Measurements from ENCODE around the gene CXorf58. TPM values are rescaled to one million over a fixed set of nuclear protein-coding genes. Genes with fewer than 3 reads are reported as not detected.

The CXorf58 gene
- polyA plus RNA-seq, 1 of the 3 experiments (the other 2 are of a cell fraction) = not detected

DNA sequence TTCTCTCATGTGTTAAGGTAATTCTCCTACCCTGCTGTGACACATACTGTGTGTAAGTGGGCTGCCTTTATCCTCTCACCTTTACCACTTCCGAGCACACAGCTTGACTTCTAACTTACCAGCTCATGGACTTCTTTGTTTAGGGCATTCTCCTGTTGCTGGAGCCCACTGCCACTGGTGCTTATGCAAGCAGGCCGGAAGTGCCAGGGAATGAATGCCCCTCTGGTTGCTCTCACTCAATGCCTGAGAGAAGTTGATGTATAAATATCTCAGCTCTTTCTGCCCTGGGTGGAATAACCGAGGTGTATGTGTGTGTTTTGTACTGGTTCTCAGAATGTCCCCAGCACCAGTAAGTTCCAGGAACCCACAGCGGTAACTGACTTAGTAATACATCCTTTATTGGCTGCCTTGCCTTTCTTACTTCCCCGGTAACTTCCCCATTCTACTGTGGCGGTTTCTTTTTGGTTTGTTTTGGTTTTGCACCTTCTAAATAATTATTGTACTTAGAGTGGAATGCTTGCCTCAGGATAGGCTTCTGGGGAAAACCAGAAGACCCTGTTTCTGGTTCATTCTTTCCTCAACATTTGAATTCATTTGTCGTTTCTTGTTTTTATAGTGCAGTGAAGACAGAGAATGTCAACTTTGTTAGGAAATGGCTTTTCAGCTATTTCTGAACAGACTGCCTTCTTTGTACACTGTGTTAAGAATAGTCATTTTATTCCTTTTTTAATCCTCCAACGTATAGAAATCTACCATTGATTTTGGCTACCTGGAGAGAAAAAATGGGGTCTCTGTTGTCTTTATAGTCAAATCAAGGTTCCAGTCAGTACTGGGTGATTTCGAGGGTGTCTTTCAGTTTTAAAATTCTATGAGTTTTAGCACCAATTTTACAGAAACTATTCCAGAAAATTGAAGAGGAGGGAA is 45.4 kb downstream of the CXorf58 start:
- Histone ChIP-seq H3K4me2 (no peak overlapping the region), H3K36me3 (replicated peaks in 1 of 2; ENCODE audit: control insufficient read depth in 1 of 2, insufficient read depth in 2 of 2, low read length in 1 of 2) (no peaks in the 10 kb centered on the region), H3K4me3 (ENCODE audit: low read depth in 2 of 2, low read length in 1 of 2) (no peak overlapping the region), H2AFZ (ENCODE audit: low read depth) (no peak overlapping the region; the same call in 1 of the 2 replicates), H3K27ac (ENCODE audit: low read depth in 2 of 2, low read length in 1 of 2) (no peak overlapping the region), H3K4me1 (ENCODE audit: control insufficient read depth in 1 of 2, insufficient read depth in 2 of 2, low read depth in 1 of 2, low read length in 1 of 2) (no peaks in the 10 kb centered on the region), H3K9me2 (no peaks in the 10 kb centered on the region), H3F3A (replicated peaks; ENCODE audit: insufficient read depth) (no peaks in the 10 kb centered on the region), H3K9me3 (no peaks in the 10 kb centered on the region), H3K27me3 (ENCODE audit: insufficient read depth) (no peaks in the 10 kb centered on the region; the same call in 1 of the 2 replicates), H3K79me2 (ENCODE audit: insufficient read depth) (no peaks in the 10 kb centered on the region), H3K9ac (no peak overlapping the region), H4K20me1 (ENCODE audit: insufficient read depth) (no peaks in the 10 kb centered on the region)
- DNase-seq = no peak
- ChIA-PET CTCF (no interaction called here), POLR2A (no interaction called here)
- no peak for TF ChIP-seq EZH2phosphoT487 (IDR thresholded peaks at IDR 0.05; ENCODE audit: borderline replicate concordance, low read depth)
- no peak for TF ChIP-seq TCF12 (IDR thresholded peaks at IDR 0.05)
- WGBS (ENCODE audit: low lambda C conversion rate) = 36% methylated on average over 9 of the region's 9 CpGs

DNA sequence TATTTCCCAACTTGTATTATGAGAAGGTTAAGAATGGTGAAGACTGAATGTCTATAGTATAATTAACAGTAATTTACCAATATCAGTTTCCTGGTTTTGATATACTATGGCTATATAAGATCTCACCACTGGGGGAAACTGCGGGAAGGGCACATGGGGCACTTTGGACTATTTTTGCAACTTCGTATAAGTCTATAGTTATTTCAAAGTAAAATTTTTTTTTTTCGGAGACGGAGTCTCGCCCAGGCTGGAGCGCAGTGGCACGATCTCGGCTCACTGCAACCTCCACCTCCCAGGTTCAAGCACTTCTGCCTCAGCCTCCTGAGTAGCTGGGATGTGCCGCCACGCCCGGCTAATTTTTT is 46.1 kb downstream of the CXorf58 start:
- Histone ChIP-seq H3K27ac (ENCODE audit: low read depth in 2 of 2, low read length in 1 of 2) (no peak overlapping the region), H3K4me1 (ENCODE audit: control insufficient read depth in 1 of 2, insufficient read depth in 2 of 2, low read depth in 1 of 2, low read length in 1 of 2) (no peaks in the 10 kb centered on the region), H3K4me3 (ENCODE audit: low read depth in 2 of 2, low read length in 1 of 2) (no peak overlapping the region), H3K9me3 (no peaks in the 10 kb centered on the region), H2AFZ (ENCODE audit: low read depth) (no peak overlapping the region), H3K9me2 (no peaks in the 10 kb centered on the region), H3F3A (replicated peaks; ENCODE audit: insufficient read depth) (no peaks in the 10 kb centered on the region), H4K20me1 (ENCODE audit: insufficient read depth) (no peaks in the 10 kb centered on the region), H3K27me3 (ENCODE audit: insufficient read depth) (no peaks in the 10 kb centered on the region; the same call in 1 of the 2 replicates), H3K79me2 (ENCODE audit: insufficient read depth) (no peaks in the 10 kb centered on the region), H3K4me2 (no peak overlapping the region), H3K36me3 (replicated peaks in 1 of 2; ENCODE audit: control insufficient read depth in 1 of 2, insufficient read depth in 2 of 2, low read length in 1 of 2) (no peaks in the 10 kb centered on the region), H3K9ac (no peak overlapping the region)
- CTCF ChIA-PET = no interaction called here
- WGBS (ENCODE audit: low lambda C conversion rate) = 59% methylated on average over 11 of the region's 11 CpGs
- POLR2A ChIA-PET = no interaction called here
- DNase-seq = no peak
- TF ChIP-seq, protein P1, sequence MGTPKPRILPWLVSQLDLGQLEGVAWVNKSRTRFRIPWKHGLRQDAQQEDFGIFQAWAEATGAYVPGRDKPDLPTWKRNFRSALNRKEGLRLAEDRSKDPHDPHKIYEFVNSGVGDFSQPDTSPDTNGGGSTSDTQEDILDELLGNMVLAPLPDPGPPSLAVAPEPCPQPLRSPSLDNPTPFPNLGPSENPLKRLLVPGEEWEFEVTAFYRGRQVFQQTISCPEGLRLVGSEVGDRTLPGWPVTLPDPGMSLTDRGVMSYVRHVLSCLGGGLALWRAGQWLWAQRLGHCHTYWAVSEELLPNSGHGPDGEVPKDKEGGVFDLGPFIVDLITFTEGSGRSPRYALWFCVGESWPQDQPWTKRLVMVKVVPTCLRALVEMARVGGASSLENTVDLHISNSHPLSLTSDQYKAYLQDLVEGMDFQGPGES (IDR thresholded peaks at IDR 0.05; ENCODE audit: low read depth, low read length) = no peak
- TF ChIP-seq YY1 (IDR thresholded peaks at IDR 0.05; ENCODE audit: low read depth) = no peak
- no peak for TF ChIP-seq NFIC (IDR thresholded peaks at IDR 0.05; ENCODE audit: borderline replicate concordance)
- TF ChIP-seq, protein P2, sequence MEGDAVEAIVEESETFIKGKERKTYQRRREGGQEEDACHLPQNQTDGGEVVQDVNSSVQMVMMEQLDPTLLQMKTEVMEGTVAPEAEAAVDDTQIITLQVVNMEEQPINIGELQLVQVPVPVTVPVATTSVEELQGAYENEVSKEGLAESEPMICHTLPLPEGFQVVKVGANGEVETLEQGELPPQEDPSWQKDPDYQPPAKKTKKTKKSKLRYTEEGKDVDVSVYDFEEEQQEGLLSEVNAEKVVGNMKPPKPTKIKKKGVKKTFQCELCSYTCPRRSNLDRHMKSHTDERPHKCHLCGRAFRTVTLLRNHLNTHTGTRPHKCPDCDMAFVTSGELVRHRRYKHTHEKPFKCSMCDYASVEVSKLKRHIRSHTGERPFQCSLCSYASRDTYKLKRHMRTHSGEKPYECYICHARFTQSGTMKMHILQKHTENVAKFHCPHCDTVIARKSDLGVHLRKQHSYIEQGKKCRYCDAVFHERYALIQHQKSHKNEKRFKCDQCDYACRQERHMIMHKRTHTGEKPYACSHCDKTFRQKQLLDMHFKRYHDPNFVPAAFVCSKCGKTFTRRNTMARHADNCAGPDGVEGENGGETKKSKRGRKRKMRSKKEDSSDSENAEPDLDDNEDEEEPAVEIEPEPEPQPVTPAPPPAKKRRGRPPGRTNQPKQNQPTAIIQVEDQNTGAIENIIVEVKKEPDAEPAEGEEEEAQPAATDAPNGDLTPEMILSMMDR (IDR thresholded peaks at IDR 0.05) = 0 out of 2 replicates have a peak, but pooled peaks have one; percentile 13
- no peak for TF ChIP-seq TCF12 (IDR thresholded peaks at IDR 0.05)

DNA sequence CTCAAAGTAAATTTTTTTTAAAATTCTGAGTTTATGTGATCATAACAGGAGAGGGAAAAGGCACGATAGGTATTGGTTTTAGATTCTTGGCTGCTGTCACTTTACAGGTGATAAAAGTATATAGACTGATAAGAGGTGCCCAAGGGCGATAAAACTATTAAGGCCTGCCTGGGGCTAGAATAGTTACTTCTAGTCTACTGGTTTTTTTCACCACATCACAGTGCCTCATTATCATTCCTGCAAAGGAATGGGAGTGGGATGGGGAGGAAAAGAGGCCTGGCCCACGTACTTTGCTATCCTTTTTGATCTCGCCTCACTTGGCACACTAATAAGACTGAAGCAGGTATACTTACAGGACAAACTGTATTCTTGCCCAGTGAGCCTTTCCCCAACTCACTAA is 46.6 kb downstream of the CXorf58 start:
- Histone ChIP-seq H3F3A (replicated peaks; ENCODE audit: insufficient read depth) (no peaks in the 10 kb centered on the region), H3K9me2 (no peaks in the 10 kb centered on the region), H2AFZ (ENCODE audit: low read depth) (no peak overlapping the region), H3K27me3 (ENCODE audit: insufficient read depth) (no peaks in the 10 kb centered on the region; the same call in 1 of the 2 replicates), H3K4me2 (no peak overlapping the region), H3K27ac (ENCODE audit: low read depth in 2 of 2, low read length in 1 of 2) (no peak overlapping the region), H3K79me2 (ENCODE audit: insufficient read depth) (no peaks in the 10 kb centered on the region), H3K4me3 (ENCODE audit: low read depth in 2 of 2, low read length in 1 of 2) (no peak overlapping the region), H3K9ac (no peak overlapping the region), H3K9me3 (no peaks in the 10 kb centered on the region), H4K20me1 (ENCODE audit: insufficient read depth) (no peaks in the 10 kb centered on the region), H3K4me1 (ENCODE audit: control insufficient read depth in 1 of 2, insufficient read depth in 2 of 2, low read depth in 1 of 2, low read length in 1 of 2) (no peaks in the 10 kb centered on the region), H3K36me3 (replicated peaks in 1 of 2; ENCODE audit: control insufficient read depth in 1 of 2, insufficient read depth in 2 of 2, low read length in 1 of 2) (no peaks in the 10 kb centered on the region)
- ChIA-PET CTCF (no interaction called here), POLR2A (no interaction called here)
- DNase-seq = no peak
- WGBS (ENCODE audit: low lambda C conversion rate) = 52% methylated on average over 4 of the region's 4 CpGs
- no peak for TF ChIP-seq ELF1 (IDR thresholded peaks at IDR 0.05)
- no peak for TF ChIP-seq NFIC (IDR thresholded peaks at IDR 0.05; ENCODE audit: borderline replicate concordance)
